Measurements from ENCODE around the gene RRP1B. TPM values are rescaled to one million over a fixed set of nuclear protein-coding genes. Genes with fewer than 3 reads are reported as not detected.
"Not testable (repeated sequence)": the region's sequence is repeated elsewhere in the genome, so short reads cannot be mapped to it uniquely, and the experiment has no call there.

RRP1B gene
- total RNA-seq, 2 experiments from 2014 or later: 59.6 to 60.6 TPM

DNA sequence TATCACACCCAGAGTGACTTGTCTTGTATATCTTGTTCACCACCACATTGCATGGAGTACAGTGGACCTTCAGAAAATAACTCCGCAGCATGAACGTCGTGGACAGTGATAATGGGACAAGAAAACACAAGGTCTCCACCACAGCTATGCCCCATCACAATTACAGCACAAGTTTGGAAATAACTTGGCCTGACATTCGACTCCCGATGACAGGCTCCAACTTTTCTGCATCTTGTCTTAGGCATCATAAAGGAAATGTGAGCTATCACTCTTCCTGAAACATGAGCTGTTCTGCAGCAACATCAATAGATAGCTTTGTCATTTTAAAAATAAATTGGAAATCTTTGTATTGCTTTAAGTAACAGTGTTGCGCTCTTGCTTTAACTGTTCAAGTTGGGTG, 2.9 kb downstream of the RRP1B start:
- DNase-seq: no peak
- peaks cover 49% of the 10 kb centered on the region for H3K36me3 Mint-ChIP-seq (ENCODE audit: low read depth)
- H3K9me3 Mint-ChIP-seq: no peaks in the 10 kb centered on the region
- no peak overlapping the region for H3K27ac Mint-ChIP-seq
- CTCF ChIA-PET: interaction anchor here (0.6 kb wide), 1 partner anchor 360 kb away, joined by 4 read pairs; no protein-coding TSS in a partner anchor
- no peak overlapping the region for H3K4me3 Mint-ChIP-seq
- intact Hi-C loops (cut with micrococcal nuclease): no loop called here
- peaks cover 66% of the 10 kb centered on the region for H3K4me1 Mint-ChIP-seq (ENCODE audit: low read depth)
- H3K27me3 Mint-ChIP-seq (ENCODE audit: low read depth): no peaks in the 10 kb centered on the region

DNA sequence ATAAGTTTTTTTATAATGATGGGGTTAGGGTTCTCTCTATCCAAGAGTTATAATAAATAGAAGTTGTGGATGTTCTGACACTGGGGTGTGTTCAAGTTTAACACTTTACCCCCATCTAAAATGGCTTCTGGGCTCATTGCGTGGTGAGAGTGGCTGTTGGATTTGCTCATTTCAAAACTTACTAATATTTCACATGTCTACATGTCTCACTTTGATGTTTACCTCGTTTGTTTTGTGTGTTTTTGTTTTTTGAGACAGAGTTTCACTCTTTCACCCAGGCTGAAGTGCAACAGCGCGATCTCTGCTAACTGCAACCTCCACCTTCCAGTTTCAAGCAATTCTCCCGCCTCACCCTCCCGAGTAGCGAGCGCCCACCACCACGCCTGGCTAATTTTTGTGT, 3.7 kb downstream of the RRP1B start:
- Mint-ChIP-seq H3K27me3 (ENCODE audit: low read depth) (no peaks in the 10 kb centered on the region), H3K27ac (no peak overlapping the region), H3K4me3 (no peak overlapping the region), H3K36me3 (ENCODE audit: low read depth) (peaks cover 49% of the 10 kb centered on the region), H3K9me3 (no peaks in the 10 kb centered on the region), H3K4me1 (ENCODE audit: low read depth) (peaks cover 71% of the 10 kb centered on the region)
- DNase-seq: no peak
- intact Hi-C loops (cut with micrococcal nuclease): no loop called here
- CTCF ChIA-PET: no interaction called here

DNA sequence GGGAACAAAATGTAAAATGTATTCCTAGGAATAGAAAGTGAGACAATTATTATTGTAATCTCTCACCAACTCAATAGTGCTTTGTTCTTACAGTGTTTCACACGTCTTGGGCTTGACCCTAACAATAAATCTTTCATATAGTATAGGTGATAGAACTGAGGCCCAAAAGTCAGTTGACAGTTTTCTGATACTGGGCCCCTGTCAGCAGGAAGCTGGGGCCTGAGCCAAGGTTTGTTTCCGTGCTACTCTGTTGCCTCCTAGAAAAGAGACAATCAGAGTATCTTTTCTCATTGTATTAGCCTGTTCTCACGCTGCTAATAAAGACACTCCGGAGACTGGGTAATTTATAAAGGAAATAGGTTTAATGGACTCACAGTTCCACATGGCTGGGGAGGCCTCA, 5.0 kb downstream of the RRP1B start:
- Mint-ChIP-seq H3K9me3 (no peaks in the 10 kb centered on the region), H3K36me3 (ENCODE audit: low read depth) (peaks cover 49% of the 10 kb centered on the region), H3K27ac (no peak overlapping the region), H3K4me1 (ENCODE audit: low read depth) (peaks cover 70% of the 10 kb centered on the region), H3K4me3 (no peak overlapping the region), H3K27me3 (ENCODE audit: low read depth) (no peaks in the 10 kb centered on the region)
- no peak for DNase-seq
- CTCF ChIA-PET: no interaction called here
- intact Hi-C loops (cut with micrococcal nuclease): no loop called here

DNA sequence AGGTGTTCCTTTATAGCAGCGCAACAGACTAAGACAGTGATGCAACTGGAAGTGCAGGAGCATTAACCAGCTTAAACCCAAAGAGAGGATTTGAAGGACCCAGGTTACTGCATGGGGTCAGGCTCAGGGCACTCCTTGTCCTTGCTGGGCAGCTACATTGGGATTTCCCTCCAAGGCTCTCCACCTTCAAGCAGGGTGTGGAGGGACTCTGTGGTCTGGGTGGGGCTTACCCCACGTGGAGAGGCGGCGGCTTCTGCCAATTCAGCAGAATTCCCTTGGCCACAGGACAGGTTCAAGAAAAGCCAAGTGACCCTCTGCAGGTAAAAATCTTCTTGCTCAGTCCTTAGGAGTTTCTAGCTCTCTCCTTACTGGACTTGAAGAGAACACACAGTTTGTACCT, 6.5 kb downstream of the RRP1B start:
- intact Hi-C loops (cut with micrococcal nuclease): no loop called here
- Mint-ChIP-seq H3K27ac (no peak overlapping the region), H3K36me3 (ENCODE audit: low read depth) (peaks cover 45% of the 10 kb centered on the region), H3K27me3 (ENCODE audit: low read depth) (no peaks in the 10 kb centered on the region), H3K9me3 (no peaks in the 10 kb centered on the region), H3K4me1 (ENCODE audit: low read depth) (peaks cover 65% of the 10 kb centered on the region), H3K4me3 (no peak overlapping the region)
- CTCF ChIA-PET: no interaction called here
- no peak for DNase-seq

DNA sequence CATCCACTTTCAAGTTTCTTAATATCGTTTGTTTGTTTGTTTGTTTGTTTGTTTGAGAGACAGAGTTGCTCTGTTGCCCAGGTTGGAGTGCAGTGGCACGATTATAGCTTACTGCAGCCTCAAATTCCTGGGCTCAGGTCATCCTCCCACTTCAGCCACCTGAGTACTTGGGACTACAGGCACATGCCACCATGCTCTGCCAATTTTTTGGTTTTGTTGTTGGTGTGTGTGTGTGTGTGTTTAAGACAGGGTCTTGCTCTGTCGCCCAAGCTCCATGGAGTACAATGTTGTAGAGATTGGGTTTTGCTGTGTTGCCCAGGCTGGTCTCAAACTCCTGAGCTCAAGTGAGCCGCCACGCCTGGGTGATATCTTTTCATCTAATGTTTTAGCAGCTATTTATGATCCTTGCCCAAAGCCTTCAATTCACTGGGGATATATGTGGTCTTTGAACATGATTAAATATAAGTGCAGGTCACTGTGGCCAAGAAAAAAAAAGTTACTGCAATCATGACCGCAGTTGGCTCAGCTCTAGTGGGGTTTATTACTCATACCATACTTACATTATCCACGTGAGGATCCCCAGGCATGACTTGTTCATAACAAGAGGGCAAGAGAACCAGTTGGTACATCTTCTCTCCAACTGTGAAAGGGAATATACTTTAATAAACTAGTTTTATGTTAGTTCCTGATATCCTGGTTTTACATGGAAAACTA, 8.0 kb downstream of the RRP1B start:
- no peaks in the 10 kb centered on the region for H3K27me3 Mint-ChIP-seq (ENCODE audit: low read depth)
- peaks cover 41% of the 10 kb centered on the region for H3K36me3 Mint-ChIP-seq (ENCODE audit: low read depth)
- peaks cover 50% of the 10 kb centered on the region for H3K4me1 Mint-ChIP-seq (ENCODE audit: low read depth)
- H3K9me3 Mint-ChIP-seq: no peaks in the 10 kb centered on the region
- no peak overlapping the region for H3K4me3 Mint-ChIP-seq
- intact Hi-C loops (cut with micrococcal nuclease): no loop called here
- CTCF ChIA-PET: no interaction called here
- H3K27ac Mint-ChIP-seq: peak overlapping the region; percentile 55
- DNase-seq: no peak

DNA sequence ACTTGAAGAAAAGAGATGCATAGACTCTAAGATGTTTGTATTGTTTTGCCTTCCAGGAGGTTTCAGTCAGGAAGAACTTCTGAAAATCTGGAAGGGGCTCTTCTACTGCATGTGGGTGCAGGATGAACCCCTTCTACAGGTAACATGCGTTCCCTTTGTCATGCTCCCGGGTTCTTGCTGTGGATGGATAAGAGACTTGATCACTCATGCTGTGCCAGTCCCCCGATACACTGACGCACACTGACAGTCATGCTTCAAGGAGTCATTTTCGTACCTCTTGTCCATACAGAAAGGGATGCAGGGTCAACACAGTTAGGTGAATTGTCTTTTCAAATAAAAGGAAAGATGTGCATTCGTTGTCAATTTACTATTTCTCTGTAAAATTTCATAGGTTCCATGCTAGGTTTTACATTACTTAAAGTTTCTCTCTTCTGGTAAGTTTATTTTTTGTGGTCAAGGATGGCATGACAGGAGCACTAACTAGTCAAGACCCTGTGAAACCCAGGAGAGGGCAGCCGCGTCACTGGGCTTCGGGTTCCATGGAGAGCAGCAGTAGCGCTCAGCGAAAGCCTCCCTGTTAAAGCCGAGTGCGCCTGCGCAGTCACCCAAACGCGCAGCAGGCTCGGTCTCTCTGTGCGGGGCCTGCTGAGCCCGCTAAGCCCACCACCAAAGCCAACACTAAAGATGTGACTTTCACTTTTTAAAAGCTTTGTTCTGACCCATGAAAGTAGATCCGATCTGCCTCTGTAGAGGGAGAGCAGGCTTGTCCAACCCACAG, 10.7 kb downstream of the RRP1B start:
- no peak for DNase-seq
- peaks cover 29% of the 10 kb centered on the region for H3K4me1 Mint-ChIP-seq (ENCODE audit: low read depth)
- no peak overlapping the region for H3K4me3 Mint-ChIP-seq
- no peak overlapping the region for H3K27ac Mint-ChIP-seq
- peaks cover 41% of the 10 kb centered on the region for H3K36me3 Mint-ChIP-seq (ENCODE audit: low read depth)
- H3K9me3 Mint-ChIP-seq: no peaks in the 10 kb centered on the region
- intact Hi-C loops (cut with micrococcal nuclease): no loop called here
- H3K27me3 Mint-ChIP-seq (ENCODE audit: low read depth): no peaks in the 10 kb centered on the region
- CTCF ChIA-PET: no interaction called here

DNA sequence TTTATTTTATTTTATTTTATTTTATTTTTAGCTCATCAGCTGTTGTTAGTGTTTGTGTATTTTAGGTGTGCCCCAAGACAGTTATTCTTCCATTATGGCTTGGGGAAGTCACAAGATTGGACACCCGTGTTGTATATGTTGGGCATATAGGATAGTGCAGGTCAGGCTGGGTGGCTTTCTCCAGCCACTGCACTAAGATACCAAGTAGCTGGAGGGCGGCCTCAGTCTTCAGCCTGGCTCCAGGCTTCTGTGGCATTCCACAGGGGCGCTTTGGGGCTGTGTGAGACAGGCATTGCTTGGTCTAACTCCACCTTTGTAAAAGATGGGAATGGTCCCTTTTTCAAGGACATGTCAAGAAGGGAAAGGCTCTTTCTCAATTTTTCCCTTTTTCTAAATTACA, 16.5 kb downstream of the RRP1B start:
- H3K27ac Mint-ChIP-seq: no peak overlapping the region
- intact Hi-C loops (cut with micrococcal nuclease): no loop called here
- DNase-seq: no peak
- H3K4me1 Mint-ChIP-seq (ENCODE audit: low read depth): peaks cover 6% of the 10 kb centered on the region
- H3K36me3 Mint-ChIP-seq (ENCODE audit: low read depth): peaks cover 58% of the 10 kb centered on the region
- H3K4me3 Mint-ChIP-seq: no peak overlapping the region
- CTCF ChIA-PET: interaction anchor here (0.6 to 1.0 kb wide), 2 partner anchors 41 to 114 kb away, joined by 3 to 4 read pairs; partner anchors contain the start of gene RRP1
- no peaks in the 10 kb centered on the region for H3K27me3 Mint-ChIP-seq (ENCODE audit: low read depth)
- H3K9me3 Mint-ChIP-seq: no peaks in the 10 kb centered on the region

DNA sequence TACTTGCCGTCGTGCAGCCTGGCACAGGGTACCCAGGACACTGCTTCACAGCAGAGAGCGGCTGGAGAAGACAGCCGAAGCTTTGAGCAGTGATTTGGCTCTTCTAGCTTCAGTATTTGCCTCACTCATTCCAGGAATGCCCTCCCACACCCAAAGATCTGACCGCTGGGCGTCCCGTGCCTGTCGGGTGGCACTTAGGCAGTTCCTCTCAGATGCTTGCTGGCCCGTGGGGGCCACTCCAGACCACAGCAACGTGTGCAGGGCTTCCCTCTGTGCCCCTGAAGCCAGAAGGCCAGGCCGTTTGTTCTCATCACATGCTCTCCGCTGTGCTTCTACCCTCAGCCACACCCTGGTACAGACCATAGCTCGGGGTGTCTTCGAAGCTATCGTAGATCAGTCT, 17.0 kb downstream of the RRP1B start:
- no peak overlapping the region for H3K4me3 Mint-ChIP-seq

DNA sequence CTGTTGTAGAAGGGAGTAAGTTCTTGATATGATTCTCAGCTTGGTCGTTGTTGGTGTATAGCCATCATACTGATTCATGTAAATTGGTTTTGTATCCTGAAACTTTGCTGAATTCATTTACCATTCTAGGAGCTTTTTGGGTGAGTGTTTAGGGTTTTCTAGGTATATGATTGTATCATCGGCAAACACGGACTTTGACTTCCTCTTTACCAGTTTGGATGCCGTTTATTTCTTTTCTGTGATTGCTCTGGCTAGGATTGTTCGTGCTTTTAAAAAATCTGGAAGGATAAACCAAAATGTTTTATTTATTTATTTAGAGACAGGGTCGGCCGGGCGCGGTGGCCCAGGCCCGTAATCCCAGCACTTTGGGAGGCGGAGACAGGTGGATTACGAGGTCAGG, 20.6 kb downstream of the RRP1B start:
- peaks cover 6% of the 10 kb centered on the region for H3K4me1 Mint-ChIP-seq (ENCODE audit: low read depth)
- intact Hi-C loops (cut with micrococcal nuclease): no loop called here
- no peaks in the 10 kb centered on the region for H3K9me3 Mint-ChIP-seq
- no peak for DNase-seq
- H3K4me3 Mint-ChIP-seq: no peak overlapping the region
- H3K27me3 Mint-ChIP-seq (ENCODE audit: low read depth): no peaks in the 10 kb centered on the region
- CTCF ChIA-PET: no interaction called here
- H3K27ac Mint-ChIP-seq: no peak overlapping the region
- H3K36me3 Mint-ChIP-seq (ENCODE audit: low read depth): peaks cover 51% of the 10 kb centered on the region

More for the DNA sequence above, 17.0 kb downstream of the RRP1B start:
- H3K36me3 Mint-ChIP-seq (ENCODE audit: low read depth): peaks cover 57% of the 10 kb centered on the region
- H3K27ac Mint-ChIP-seq: no peak overlapping the region
- DNase-seq: no peak
- H3K27me3 Mint-ChIP-seq (ENCODE audit: low read depth): no peaks in the 10 kb centered on the region
- peaks cover 6% of the 10 kb centered on the region for H3K4me1 Mint-ChIP-seq (ENCODE audit: low read depth)
- intact Hi-C loops (cut with micrococcal nuclease): no loop called here
- no peaks in the 10 kb centered on the region for H3K9me3 Mint-ChIP-seq
- CTCF ChIA-PET: interaction anchor here (0.6 to 1.0 kb wide), 2 partner anchors 42 to 113 kb away, joined by 3 to 4 read pairs; partner anchors contain the start of gene RRP1

DNA sequence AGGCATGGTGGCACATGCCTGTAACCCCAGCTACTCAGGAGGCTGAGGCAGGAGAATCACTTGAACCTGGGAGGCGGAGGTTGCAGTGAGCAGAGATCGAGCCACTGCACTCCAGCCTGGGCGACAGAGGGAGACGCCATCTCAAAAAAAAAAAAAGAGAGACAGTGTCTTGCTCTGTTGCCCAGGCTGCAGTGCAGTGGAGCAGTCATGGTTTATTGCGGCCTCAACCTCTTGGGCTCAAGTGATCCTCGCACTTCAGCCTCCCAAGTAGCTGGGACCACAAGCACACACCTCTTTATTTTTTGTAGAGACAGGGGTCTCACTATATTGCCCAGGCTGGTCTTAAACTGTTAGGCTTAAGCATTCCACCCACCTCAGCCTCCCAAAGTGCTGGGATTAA, 21.1 kb downstream of the RRP1B start:
- CTCF ChIA-PET: interaction anchor here (0.6 kb wide), 1 partner anchor 905 kb away, joined by 4 read pairs; no protein-coding TSS in a partner anchor
- H3K4me1 Mint-ChIP-seq (ENCODE audit: low read depth); H3K9me3 Mint-ChIP-seq; DNase-seq; H3K4me3 Mint-ChIP-seq; intact Hi-C loops (cut with micrococcal nuclease); H3K27me3 Mint-ChIP-seq (ENCODE audit: low read depth); H3K27ac Mint-ChIP-seq: not testable (repeated sequence)
- peaks cover 52% of the 10 kb centered on the region for H3K36me3 Mint-ChIP-seq (ENCODE audit: low read depth)

DNA sequence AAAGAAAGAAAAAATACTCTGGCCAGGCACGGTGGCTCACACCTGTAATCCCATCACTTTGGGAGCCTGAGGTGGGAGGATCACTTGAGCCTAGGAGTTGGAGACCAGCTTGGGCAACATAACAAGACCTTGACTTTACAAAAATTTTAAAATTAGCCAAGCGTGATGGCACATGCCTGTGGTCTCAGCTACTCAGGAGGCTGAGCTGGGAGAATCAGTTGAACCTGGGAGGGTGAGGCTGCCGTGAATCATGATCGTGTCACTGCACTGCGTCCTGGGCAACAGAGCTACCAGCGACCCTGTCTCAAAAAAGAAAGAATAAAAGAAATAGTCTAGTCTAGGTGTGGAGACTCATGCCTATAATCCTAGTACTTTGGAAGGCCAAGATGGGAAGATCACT, 22.3 kb downstream of the RRP1B start:
- Mint-ChIP-seq H3K27me3 (ENCODE audit: low read depth) (no peaks in the 10 kb centered on the region), H3K9me3 (no peaks in the 10 kb centered on the region), H3K36me3 (ENCODE audit: low read depth) (peaks cover 54% of the 10 kb centered on the region), H3K4me3 (no peak overlapping the region), H3K27ac (no peak overlapping the region), H3K4me1 (ENCODE audit: low read depth) (peaks cover 6% of the 10 kb centered on the region)
- intact Hi-C loops (cut with micrococcal nuclease): no loop called here
- CTCF ChIA-PET: no interaction called here
- DNase-seq: no peak

DNA sequence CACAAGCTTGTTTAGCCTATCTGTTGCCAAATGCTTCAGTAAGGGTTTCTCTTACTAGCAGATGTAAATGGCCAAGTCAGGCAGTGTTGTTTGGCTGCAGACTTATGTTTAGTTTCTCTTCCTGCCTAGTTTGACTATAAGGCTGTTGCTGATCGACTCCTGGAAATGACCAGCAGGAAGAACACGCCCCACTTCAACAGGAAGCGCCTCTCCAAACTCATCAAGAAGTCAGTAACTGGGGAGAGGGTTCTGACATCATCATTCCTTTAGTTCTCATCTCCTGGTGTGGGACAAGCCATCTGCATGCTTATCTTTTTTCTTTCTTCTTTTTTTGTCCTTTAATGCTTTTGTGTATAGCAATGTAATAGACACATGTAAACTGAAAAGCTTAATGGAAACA, 25.1 kb downstream of the RRP1B start:
- no peak overlapping the region for H3K4me3 Mint-ChIP-seq
- no peaks in the 10 kb centered on the region for H3K9me3 Mint-ChIP-seq
- H3K4me1 Mint-ChIP-seq (ENCODE audit: low read depth): no peaks in the 10 kb centered on the region
- H3K27ac Mint-ChIP-seq: no peak overlapping the region
- no peak for DNase-seq
- peaks cover 48% of the 10 kb centered on the region for H3K36me3 Mint-ChIP-seq (ENCODE audit: low read depth)
- intact Hi-C loops (cut with micrococcal nuclease): no loop called here
- H3K27me3 Mint-ChIP-seq (ENCODE audit: low read depth): no peaks in the 10 kb centered on the region
- CTCF ChIA-PET: no interaction called here

All from activated naive CD4-positive, alpha-beta T cell treated with anti-CD3 and anti-CD28 coated beads for 36 hours (primary cell).